OCI-LY7 (cell line): Measurements from ENCODE around the gene SMC6. TPM values are rescaled to one million over a fixed set of nuclear protein-coding genes. Genes with fewer than 3 reads are reported as not detected.

Experiments used
- BruUV-seq: library from RNA; stranded (reverse); fragments of 400-500 nt; replicated peaks from 2 replicates; lab custom pipeline; 2021; lab: Mats Ljungman, UMichigan
- CTCF ChIA-PET: fragments of 300-600 bp; sonication (Branson Sonifier 250); formaldehyde crosslinking; loops from one replicate; lab custom pipeline; 2022; ENCODE audit warnings: antibody characterized with exemption; ENCODE audit not compliant: unreplicated experiment; lab: Charles Lee
- POLR2A ChIA-PET: fragments of 300-600 bp; sonication (Branson Sonifier 250); formaldehyde crosslinking; loops from one replicate; lab custom pipeline; 2022; ENCODE audit warnings: antibody characterized with exemption; lab: Charles Lee
- DNase-seq: peaks from one replicate; pipeline ENCODE4 v3.0.0-alpha.2; 2015; ENCODE audit warnings: low spot score
- H2AFZ ChIP-seq: fragments of 200-600 bp; sonication (generic), shearing (Covaris generic); 2 replicates; pipeline ENCODE4 v1.6.1; 2014; ENCODE audit warnings: mild to moderate bottlenecking, antibody characterized with exemption, low read length, moderate library complexity
- H3K27ac ChIP-seq: fragments of 200-600 bp; sonication (generic); 2 replicates; pipeline ENCODE4 v1.5.1; 2014; ENCODE audit warnings: mixed run types, low read depth, mild to moderate bottlenecking, moderate library complexity, low read length, inconsistent platforms; ENCODE audit not compliant: poor library complexity, severe bottlenecking
- H3K36me3 ChIP-seq: fragments of 200-600 bp; sonication (generic); 2 replicates; pipeline ENCODE4 v1.6.1; 2014; ENCODE audit warnings: mild to moderate bottlenecking, antibody characterized with exemption, low read length, moderate library complexity, mixed read lengths; ENCODE audit not compliant: insufficient read depth
- H3K4me1 ChIP-seq: fragments of 200-600 bp; sonication (generic); 2 replicates; pipeline ENCODE4 v1.5.1; 2014; ENCODE audit warnings: mild to moderate bottlenecking, low read length; ENCODE audit not compliant: insufficient read depth, poor library complexity, severe bottlenecking
- H3K4me2 ChIP-seq: fragments of 200-600 bp; sonication (generic); 2 replicates; pipeline ENCODE4 v1.6.1; 2014; ENCODE audit warnings: mild to moderate bottlenecking, low read length
- H3K4me3 ChIP-seq: fragments of 200-600 bp; sonication (generic); 2 replicates; pipeline ENCODE4 v1.5.1; 2014; ENCODE audit warnings: mild to moderate bottlenecking, low read depth, low read length; ENCODE audit not compliant: poor library complexity, severe bottlenecking
- H3K79me2 ChIP-seq: fragments of 200-600 bp; sonication (generic); 2 replicates; pipeline ENCODE4 v1.6.1; 2016; ENCODE audit warnings: low read depth, mild to moderate bottlenecking, low read length, moderate library complexity, mixed read lengths; ENCODE audit not compliant: insufficient read depth
- H3K9me2 ChIP-seq: fragments of 200-600 bp; sonication (generic); 2 replicates; pipeline ENCODE4 v1.6.1; 2016; ENCODE audit warnings: mild to moderate bottlenecking, low read length, mixed read lengths; ENCODE audit not compliant: insufficient read depth
- H3K9me3 ChIP-seq: fragments of 200-600 bp; sonication (generic); 2 replicates; pipeline ENCODE4 v1.6.1; 2014; ENCODE audit warnings: mild to moderate bottlenecking, mixed run types, low read length, mixed read lengths
- H4K20me1 ChIP-seq: fragments of 200-600 bp; sonication (generic); 2 replicates; pipeline ENCODE4 v1.6.1; 2014; ENCODE audit warnings: mild to moderate bottlenecking, antibody characterized with exemption, low read length, moderate library complexity, mixed read lengths; ENCODE audit not compliant: insufficient read depth
- CTCF ChIP-seq: fragments of 200-600 bp; sonication (generic); conservative IDR thresholded peaks from 2 replicates; pipeline ENCODE4 v1.5.1; 2014; ENCODE audit warnings: mild to moderate bottlenecking, antibody characterized with exemption, low read length, moderate library complexity, mixed read lengths
- EZH2phosphoT487 ChIP-seq: fragments of 200-600 bp; sonication (generic); IDR thresholded peaks from 2 replicates; pipeline ENCODE4 v1.6.1; 2018; ENCODE audit warnings: low read depth, borderline replicate concordance, mild to moderate bottlenecking, mixed run types, antibody characterized with exemption, low read length, moderate library complexity, mixed read lengths
- intact Hi-C: fragments of 100-400 bp; cut with micrococcal nuclease; formaldehyde crosslinking; loops from one replicate; pipeline ENCODE4 v1.10.0; 2022; ENCODE audit not compliant: unreplicated experiment
- total RNA-seq, 2 experiments: library from RNA; depleted of rRNA in 1 of 2; stranded (reverse); fragments of >200 nt in 1 of 2; shearing (Covaris generic) in 1 of 2; gene quantifications; 2 replicates each; pipeline ENCODE4 v1.2.3, GENCODE V29; 2014 to 2022

The SMC6 gene
- total RNA-seq, 2 experiments from 2014 or later = 37.0 to 62.4 TPM

GRCh38 chr2:17660219-17660618 lies 93.4 kb downstream of the SMC6 start:
- no peaks in the 10 kb centered on the region for H3K9me3 ChIP-seq
- H3K27ac ChIP-seq = no peak overlapping the region
- ChIA-PET CTCF (no interaction called here), POLR2A (interaction anchor here (0.7 to 1.0 kb wide), 2 partner anchors 13 to 21 kb away, joined by 3 read pairs; no protein-coding TSS in a partner anchor)
- H3K36me3 ChIP-seq = peaks cover 38% of the 10 kb centered on the region
- no peak for DNase-seq
- H3K79me2 ChIP-seq = no peaks in the 10 kb centered on the region
- no peak for TF ChIP-seq CTCF
- no peak for TF ChIP-seq EZH2phosphoT487
- no peak overlapping the region for H2AFZ ChIP-seq
- no peaks in the 10 kb centered on the region for H4K20me1 ChIP-seq
- no peak overlapping the region for H3K4me2 ChIP-seq
- intact Hi-C loops = no loop called here
- H3K9me2 ChIP-seq = no peaks in the 10 kb centered on the region
- no peak overlapping the region for H3K4me3 ChIP-seq
- BruUV-seq = no TSS peak
- H3K4me1 ChIP-seq = no peaks in the 10 kb centered on the region

GRCh38 chr2:17658251-17658843 lies 95.3 kb downstream of the SMC6 start:
- TF ChIP-seq EZH2phosphoT487 = no peak
- no peak for TF ChIP-seq CTCF
- Histone ChIP-seq H3K9me3 (no peaks in the 10 kb centered on the region), H3K9me2 (no peaks in the 10 kb centered on the region), H4K20me1 (no peaks in the 10 kb centered on the region), H3K4me2 (no peak overlapping the region), H3K27ac (no peak overlapping the region), H3K79me2 (no peaks in the 10 kb centered on the region), H3K4me1 (no peaks in the 10 kb centered on the region), H2AFZ (no peak overlapping the region), H3K36me3 (peaks cover 20% of the 10 kb centered on the region), H3K4me3 (no peak overlapping the region)
- CTCF ChIA-PET = no interaction called here
- intact Hi-C loops = no loop called here
- no peak for DNase-seq
- BruUV-seq = no TSS peak
- POLR2A ChIA-PET = no interaction called here

- intact Hi-C loops = no loop called here
- CTCF ChIA-PET = no interaction called here
Measured at GRCh38 chr2:17657759-17658158, 95.9 kb downstream of the SMC6 start.

More at GRCh38 chr2:17657759-17658158, 95.9 kb downstream of the SMC6 start:
- TF ChIP-seq CTCF (no peak), EZH2phosphoT487 (no peak)
- H3K79me2 ChIP-seq = no peaks in the 10 kb centered on the region
- no peaks in the 10 kb centered on the region for H4K20me1 ChIP-seq
- H3K36me3 ChIP-seq = peaks cover 14% of the 10 kb centered on the region
- no peaks in the 10 kb centered on the region for H3K4me1 ChIP-seq
- H3K27ac ChIP-seq = no peak overlapping the region
- H3K9me3 ChIP-seq = no peaks in the 10 kb centered on the region
- POLR2A ChIA-PET = no interaction called here
- no peak overlapping the region for H2AFZ ChIP-seq
- no peak overlapping the region for H3K4me2 ChIP-seq
- no peak for DNase-seq
- BruUV-seq = no TSS peak
- H3K9me2 ChIP-seq = no peaks in the 10 kb centered on the region
- no peak overlapping the region for H3K4me3 ChIP-seq
